ENCODE data around the gene DIAPH3.

DIAPH3 gene

DNA sequence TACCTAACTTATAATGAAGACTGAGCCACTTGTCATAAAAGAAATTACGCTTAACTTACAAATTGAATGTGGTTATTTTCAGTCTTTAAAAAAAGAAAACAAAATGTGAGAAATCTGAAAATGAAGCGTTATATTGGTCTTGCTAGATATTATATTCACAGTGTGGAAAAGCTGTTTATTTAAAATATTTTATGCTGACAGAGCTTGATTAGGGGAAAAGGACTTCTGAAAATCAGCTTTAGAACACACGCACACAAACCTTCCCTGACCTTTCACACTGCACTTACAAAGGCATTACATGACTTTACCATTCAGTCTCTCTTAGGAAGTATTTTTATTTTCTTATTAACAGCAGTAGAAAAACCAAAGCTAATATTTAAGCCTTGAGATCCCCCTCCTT lies 461.5 kb downstream of the DIAPH3 start:
- no peak for DNase-seq

DNA sequence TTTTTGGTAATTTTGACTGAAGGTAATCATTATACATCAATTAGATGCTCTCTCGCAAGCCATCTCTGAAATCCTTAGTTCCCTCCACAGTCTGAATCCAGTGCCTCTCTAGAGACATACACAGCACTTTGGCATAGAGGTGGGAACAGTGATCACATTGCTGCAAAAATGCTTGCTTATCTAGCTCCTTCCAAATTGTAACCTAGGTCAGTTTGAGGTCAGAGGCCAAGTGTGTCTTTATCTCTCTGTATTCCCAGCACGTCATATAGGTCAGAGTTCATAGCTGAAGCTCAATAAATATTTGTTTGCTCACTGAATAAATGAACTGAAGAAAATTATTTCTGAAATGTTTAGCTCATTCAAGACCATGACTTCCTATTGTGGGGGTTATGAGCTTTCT lies 462.5 kb downstream of the DIAPH3 start:
- DNase-seq, result no peak

DNA sequence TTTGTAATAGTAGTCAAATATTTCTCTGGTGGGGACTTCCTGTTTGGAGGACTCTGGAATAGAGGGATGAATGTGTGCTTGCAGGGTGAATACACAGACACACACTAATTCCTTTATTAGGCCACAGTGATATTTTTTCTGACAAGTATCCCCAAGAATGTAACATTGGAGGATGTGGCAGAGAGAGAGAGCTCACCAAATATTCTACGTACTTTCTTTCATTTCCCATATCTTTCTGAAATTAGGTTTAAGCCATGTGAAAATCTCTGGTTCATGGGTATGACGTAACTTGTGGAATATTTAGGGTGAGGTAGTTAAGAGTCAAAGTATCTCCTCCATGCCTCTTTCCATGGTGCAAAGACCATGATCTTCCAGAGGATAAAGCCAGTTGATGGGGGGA lies 463.4 kb downstream of the DIAPH3 start:
- no peak for DNase-seq

DNA sequence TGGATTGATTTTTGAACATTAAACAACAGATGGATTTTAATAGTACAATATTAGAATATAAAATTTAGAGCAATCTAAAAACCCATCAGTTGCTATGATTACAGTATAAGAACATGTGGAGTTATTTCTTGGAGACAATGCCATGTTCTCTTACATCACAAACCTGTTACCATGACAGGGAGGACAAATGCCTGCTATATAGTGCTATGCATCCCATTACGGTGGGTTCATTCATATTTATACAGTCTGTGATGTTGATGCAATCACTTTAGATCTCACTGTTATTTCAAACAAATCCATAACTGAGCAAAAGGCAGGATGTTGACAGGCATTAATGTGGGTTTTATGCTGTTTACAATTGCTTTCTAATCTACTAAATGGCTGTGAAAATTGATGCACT lies 467.5 kb downstream of the DIAPH3 start:
- DNase-seq, result no peak

DNA sequence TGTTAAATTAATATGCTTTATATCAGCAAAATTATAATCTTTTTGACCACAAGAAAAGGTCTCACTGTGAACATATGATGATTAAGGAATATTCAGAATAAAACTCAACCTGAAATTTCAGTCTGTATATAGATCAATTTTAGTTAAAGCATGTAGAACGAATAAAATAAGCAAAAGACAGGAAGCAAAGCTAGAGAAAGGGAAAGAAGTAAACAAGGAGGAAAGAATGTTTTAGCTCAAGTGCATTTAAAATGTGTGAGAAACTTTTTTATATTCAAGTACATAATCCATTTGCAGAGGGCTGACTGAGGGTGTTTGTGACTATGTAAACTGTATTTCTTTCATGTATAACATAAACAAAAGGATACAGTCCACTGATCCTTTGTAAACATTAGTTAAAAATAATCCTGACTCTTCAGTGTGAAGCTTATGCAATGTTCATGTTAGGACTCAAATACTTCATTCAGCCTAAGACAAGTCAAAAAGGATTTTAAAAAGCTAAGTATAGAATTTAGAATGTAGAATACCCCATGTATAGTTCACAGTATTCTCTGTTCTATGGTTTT lies 472.1 kb downstream of the DIAPH3 start:
- no peak for DNase-seq

DNA sequence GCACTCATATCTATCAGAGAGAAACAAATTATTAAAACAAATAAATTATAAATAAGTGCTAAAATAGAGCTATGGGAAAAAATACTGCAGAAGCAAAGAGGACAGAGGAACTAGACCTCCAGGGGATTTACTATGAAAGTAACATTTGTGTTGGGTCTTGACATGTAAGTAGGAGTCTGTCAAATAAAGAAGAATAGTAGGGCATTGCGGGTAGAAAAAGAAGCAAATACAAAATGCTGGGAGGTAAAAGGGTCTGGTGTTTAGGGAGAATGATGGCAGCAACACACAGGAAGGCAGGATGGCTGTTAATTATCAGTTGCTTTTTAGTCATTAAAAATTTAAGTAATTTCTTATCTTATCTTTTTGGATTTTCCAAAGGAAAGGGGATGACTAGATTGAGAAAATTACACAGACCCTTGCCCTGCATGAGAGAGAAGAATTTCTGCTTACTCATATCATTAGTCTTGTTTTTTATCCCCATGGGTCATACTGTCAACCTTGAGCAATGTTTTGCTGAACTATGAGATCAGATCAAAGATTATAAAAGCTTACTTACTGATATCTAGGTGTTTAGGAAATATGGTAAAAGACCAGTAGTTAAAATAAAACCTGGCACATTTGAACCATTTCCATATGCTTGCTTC lies 472.7 kb downstream of the DIAPH3 start:
- no peak for DNase-seq

GRCh38 chr13:59689057-59689456 lies 474.7 kb downstream of the DIAPH3 start:
- no peak for DNase-seq

DNA sequence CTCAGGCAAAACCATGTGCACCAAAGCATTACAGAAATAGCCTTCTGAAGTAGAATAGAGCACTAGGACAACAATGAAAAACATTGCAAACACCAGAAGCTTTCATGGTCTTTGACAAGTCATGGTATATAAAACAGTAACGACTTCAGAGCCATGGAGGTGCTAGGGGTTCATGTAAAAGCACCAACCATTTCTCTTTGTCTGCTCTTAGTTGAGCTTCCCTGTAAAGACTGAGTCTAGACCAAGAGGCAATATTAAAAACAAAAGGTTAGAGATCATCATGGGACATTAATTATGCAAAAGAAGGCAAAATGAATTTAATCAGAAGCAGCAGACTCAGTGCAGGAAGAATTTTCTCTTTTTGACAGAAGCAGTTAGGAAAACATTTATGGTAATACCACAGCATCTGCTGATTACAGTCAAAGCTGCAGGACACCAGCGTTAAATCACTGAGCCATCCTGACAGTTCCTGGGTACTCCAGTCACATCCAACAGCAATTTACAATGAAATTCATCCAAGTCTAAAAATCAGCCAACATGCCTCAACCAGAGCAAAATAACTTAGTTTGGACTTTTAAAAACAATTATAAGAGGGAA lies 476.8 kb downstream of the DIAPH3 start:
- DNase-seq, result no peak

GRCh38 chr13:59684105-59684504 lies 479.6 kb downstream of the DIAPH3 start:
- DNase-seq, result no peak

DNA sequence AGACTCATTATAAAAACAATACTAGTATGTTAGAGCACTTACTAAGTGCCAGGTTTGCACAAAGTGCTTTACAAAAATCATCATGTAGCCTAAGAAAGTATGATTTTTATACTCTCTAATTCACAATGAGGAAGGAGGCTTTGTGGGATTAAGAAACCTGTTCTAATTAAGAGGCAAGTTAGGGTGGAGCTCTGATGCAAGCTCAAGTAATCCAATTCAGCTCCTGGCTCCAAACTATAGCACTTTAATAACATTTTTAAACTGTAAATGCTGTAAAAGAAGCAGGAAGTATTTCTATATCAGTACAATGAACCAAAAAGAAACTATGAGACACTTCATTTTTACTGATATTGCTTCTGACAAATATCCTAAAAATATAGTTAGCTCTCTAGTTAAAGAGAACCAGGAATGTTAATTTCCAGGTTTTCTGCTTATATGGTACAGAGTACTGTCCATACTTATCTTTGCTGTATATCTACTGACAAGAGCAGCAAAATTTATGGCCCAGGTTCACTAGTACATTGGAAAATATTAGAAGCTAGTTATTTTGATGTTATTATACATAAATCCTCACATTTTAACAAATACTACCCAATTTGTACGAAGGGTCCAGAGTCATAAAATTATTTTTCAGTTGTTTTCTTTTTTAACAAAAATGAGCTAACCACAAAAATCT lies 482.0 kb downstream of the DIAPH3 start:
- DNase-seq, result no peak

DNA sequence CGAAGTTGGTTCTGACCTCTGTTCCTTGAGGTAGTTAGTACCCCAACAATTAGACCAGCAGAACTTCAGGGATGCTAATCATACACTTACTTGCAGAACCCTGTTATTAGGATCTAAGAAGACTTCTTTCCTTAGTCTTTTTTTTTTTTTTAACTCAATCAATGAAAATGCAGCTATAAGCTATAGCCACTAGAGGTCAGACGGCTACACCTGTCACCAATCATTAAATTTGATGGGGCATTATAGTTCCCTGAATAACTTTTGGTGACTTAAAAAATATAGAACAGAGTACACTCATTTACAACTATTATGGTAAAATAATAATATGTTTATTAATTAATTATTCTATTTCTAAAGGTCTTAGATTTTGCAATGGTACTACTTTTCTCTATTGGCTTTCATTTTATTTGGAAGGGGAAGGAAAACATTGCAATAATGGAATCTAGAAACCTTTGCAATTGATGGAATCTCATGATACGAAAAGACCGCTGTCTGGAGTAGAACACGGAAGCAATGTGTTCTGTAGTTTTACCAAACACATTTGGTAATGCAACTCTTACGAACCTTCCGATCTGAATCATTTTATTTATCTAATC lies 483.2 kb downstream of the DIAPH3 start:
- DNase-seq, result peak; percentile 65

DNA sequence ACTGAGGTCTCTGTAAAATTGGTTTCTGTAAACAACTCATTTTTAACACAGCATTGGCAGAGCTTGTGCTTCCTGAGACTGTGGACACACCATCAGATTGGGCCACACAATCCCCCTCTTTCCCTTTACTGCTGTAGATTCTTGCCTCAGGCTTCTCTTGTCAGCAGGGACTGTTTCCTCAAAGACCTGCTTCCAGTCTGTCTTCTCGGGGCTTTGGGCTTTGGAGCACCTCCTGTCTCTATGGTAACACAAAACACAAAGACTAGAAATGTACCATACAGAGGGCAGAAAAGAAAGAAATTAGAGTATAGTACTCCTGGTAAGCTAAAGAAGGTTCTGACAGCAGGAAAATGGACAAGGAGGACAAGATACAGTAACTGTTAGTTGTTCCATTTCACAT lies 484.5 kb downstream of the DIAPH3 start:
- DNase-seq, result no peak

- peak; percentile 75 for DNase-seq
These were observed 485.5 kb downstream of the DIAPH3 start for GRCh38 chr13:59677966-59678814.

DNA sequence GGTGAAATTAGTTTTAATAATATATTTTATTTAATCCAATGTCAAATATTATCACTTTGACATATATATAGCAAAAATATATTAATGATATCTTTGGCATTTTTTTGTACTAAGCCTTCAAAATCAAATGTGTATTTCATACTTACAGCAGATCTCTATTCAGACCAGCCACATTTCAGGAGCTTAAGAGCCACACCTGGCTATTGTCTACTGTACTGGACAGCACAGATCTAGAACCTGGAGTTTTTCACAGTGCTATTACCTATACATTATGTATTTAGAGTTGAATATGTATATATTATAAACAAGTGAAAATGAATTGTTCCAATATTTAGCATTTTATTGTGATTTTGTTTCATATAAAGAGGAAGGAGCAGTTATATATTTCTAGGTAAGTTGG lies 486.3 kb downstream of the DIAPH3 start:
- no peak for DNase-seq

- peak; percentile 11 for DNase-seq
These were observed 489.1 kb downstream of the DIAPH3 start for GRCh38 chr13:59674616-59675015.

GRCh38 chr13:59673286-59673685 lies 490.4 kb downstream of the DIAPH3 start:
- no peak for DNase-seq

DNA sequence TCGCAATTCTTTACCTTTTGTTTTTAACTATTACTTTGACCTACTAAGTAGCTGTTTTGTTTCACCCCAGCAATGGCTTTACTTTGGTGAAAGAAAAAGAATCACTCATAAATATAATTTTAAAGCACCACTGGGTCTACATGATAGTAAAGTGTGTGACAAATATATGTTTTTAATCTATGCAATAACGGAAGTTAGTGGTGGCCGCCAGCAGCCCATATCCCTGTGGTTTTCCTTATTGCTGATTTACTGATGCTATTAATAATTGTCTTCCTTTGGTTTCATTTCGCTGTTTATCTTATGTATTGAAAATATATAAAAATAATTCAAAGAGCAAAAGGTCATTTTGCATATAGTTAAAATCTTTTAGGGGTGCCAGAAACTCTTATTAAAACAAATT lies 491.3 kb downstream of the DIAPH3 start:
- no peak for DNase-seq

DNA sequence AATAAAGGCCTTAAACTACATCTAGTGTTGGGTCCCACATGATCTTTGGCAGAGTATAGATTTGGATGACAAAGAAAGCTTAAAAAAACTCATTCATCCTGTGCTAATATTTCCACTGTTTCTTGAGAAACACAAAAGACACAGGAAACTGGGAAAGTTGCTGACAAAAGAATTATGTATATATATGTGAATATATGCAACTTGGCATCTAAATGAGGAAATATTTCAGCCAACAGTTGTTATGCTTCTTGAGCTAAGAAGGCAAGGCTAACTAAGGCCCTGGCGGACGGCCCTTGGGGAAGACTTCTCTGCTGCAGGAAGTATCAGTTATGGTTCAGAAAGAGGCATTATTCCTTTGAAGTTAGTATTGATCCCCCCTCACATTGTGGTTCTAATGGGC lies 491.8 kb downstream of the DIAPH3 start:
- no peak for DNase-seq

- DNase-seq, result no peak
These were observed 497.2 kb downstream of the DIAPH3 start for GRCh38 chr13:59666504-59666903.

- no peak for DNase-seq
These were observed 498.0 kb downstream of the DIAPH3 start for GRCh38 chr13:59665732-59666131.

- DNase-seq, result no peak
These were observed 498.5 kb downstream of the DIAPH3 start for GRCh38 chr13:59665184-59665583.

- no peak for DNase-seq
These were observed 499.1 kb downstream of the DIAPH3 start for GRCh38 chr13:59664586-59664985.

GRCh38 chr13:59663707-59664106 lies 500.0 kb downstream of the DIAPH3 start:
- DNase-seq, result no peak
